Measurements from ENCODE around the gene PROK1.

Gene PROK1

DNA sequence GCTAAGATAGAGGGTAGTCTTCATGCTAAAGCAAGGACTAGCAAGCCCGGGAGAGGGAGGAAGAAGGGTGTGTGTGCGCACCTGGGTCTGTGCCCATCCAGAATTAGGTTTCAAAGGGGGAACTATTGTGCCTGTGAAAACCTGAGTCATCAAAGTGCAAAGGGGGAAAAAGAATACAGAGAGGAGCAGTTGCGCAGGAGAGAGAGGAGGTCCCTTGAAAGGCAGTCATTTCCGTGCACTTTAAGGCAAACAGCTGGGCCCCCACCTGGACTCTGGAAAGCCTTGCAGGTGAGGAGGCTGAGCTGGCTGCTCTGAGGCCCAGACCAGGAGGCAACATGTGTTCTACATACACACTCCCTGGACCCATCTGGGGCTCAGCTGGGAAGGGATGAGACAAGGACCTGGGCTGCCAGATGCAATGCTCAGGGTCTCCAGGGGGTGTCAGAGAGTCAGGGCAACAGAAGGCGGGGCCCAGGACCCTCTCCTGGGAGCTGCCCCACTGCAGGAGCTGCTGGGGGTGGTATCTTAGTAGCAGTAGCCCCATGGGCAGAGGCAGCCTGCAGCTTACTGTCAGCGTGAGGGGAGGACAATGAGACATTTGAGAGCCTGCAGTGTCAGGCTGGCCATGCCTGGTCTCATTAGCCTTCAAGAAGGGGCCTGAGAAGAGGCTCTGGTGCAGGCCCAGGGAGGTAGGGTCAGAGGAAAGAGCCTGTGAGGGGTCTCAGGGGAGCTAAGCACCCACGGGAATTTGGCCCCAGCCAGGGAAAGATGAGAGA lies 14.3 kb downstream of the PROK1 start:
- no peaks in the 10 kb centered on the region for H3K9me3 Mint-ChIP-seq
- no peak for DNase-seq (ENCODE audit: low spot score)
- no peaks in the 10 kb centered on the region for H3K4me1 Mint-ChIP-seq (ENCODE audit: low read depth)
- H3K4me3 Mint-ChIP-seq: no peak overlapping the region
- H3K27me3 Mint-ChIP-seq (ENCODE audit: low read depth): peaks cover 2% of the 10 kb centered on the region
- no peaks in the 10 kb centered on the region for H3K36me3 Mint-ChIP-seq (ENCODE audit: low read depth)
- no peak overlapping the region for H3K27ac Mint-ChIP-seq

DNA sequence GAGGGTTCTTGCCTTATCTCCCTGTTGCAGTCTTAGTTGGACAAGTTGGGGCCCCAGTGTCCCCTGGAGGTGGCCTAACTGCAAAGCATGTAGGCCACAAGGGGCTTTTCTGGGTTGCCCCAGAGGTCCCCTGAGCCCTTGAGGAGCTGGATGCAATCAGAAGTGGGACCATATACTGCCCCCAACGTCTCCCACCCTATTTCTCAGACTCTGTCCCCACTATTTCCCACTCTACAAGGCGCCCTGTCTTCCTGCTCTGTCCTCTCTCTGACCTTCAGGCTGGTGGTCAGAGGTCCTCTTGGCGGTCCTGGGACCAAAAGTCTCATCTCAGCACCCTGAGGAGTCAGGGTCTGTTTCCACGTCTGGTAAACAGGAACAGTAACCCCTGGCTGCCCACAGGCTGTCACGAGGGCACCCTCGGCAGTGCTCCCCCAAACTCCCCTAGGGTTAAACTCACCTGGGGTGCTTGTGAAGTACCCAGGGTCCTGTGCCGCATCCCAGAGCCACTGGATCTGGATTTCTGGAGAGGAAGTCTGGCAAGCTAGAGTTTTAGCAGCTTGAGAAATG lies 14.9 kb downstream of the PROK1 start:
- no peak overlapping the region for H3K27ac Mint-ChIP-seq
- H3K9me3 Mint-ChIP-seq: no peaks in the 10 kb centered on the region
- H3K36me3 Mint-ChIP-seq (ENCODE audit: low read depth): no peaks in the 10 kb centered on the region
- peaks cover 2% of the 10 kb centered on the region for H3K27me3 Mint-ChIP-seq (ENCODE audit: low read depth)
- DNase-seq (ENCODE audit: low spot score): no peak
- no peak overlapping the region for H3K4me3 Mint-ChIP-seq
- H3K4me1 Mint-ChIP-seq (ENCODE audit: low read depth): no peaks in the 10 kb centered on the region

DNA sequence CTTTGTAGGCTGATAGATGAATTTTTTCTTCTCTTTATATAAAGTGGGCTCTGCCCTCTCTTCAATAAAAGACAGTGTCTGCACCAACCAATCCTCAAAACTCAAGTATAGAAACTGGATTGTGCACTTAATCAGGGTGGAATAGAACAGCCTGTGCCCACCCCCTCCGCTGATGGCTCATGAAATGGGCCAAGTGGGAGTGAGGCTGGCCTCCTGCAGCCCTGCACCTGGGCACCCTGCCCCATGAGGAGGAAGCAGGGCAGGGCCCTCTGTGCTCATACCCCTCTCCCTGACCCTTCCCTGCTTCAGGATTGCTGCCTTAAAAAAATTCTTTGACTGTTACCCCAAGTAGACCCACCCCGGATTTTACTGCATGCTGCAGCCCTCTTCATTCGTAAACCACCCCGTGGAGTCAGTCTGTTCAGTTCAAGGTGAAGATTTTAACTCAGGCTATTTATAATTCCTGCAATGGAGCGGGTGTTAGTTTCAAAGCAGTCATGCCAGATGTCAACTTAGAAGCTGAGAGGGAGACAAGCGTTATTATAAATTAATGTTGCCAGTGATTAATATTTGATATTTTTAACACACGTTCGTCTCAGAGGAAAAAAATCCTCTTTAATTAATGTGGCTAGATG lies 15.8 kb downstream of the PROK1 start:
- no peak overlapping the region for H3K27ac Mint-ChIP-seq
- no peak overlapping the region for H3K4me3 Mint-ChIP-seq
- H3K4me1 Mint-ChIP-seq (ENCODE audit: low read depth): no peaks in the 10 kb centered on the region
- no peaks in the 10 kb centered on the region for H3K9me3 Mint-ChIP-seq
- no peaks in the 10 kb centered on the region for H3K36me3 Mint-ChIP-seq (ENCODE audit: low read depth)
- H3K27me3 Mint-ChIP-seq (ENCODE audit: low read depth): peaks cover 2% of the 10 kb centered on the region
- DNase-seq (ENCODE audit: low spot score): no peak

DNA sequence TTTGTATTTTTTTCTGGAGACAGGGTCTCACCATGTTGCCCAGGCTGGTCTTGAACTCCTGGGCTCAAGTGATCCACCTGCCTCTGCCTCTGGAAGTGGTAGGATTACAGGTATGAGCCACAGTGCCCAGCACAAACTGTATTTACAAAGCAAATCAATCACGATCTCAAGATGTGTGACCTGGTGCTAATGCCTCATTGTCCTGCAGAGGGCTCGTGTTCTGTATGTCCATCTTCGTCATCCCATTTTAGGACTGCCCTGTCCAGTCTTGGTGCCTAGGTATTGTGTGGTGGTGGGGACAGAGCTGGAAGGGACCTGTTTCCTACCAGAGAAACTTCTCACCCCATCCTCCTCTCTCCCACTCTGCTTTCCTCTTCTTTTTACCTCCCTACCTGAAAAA lies 20.2 kb downstream of the PROK1 start:
- Mint-ChIP-seq H3K27ac (no peak overlapping the region), H3K36me3 (ENCODE audit: low read depth) (no peaks in the 10 kb centered on the region), H3K9me3 (no peaks in the 10 kb centered on the region), H3K4me3 (no peak overlapping the region), H3K4me1 (ENCODE audit: low read depth) (no peaks in the 10 kb centered on the region), H3K27me3 (ENCODE audit: low read depth) (peaks cover 4% of the 10 kb centered on the region)
- DNase-seq (ENCODE audit: low spot score): no peak

DNA sequence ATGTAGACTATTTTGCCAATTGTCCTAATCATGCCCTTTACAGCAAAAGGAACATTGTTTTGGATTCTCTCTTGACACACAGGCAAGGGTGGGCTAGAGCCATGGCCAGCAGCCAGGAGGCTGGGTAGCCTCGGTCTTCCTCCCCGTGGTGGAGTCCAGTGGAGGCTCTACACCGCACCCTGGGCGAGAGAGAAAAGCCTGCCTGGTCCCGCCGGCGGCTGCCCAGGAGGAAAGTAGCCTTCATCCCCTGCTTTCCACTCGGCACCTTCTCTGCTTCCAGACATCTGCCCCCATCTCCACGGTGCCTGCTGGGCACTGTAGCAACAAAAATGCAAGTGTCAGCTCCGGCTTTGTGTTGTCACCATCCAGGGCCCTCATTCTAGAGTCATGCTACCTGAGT lies 21.6 kb downstream of the PROK1 start:
- peaks cover 8% of the 10 kb centered on the region for H3K27me3 Mint-ChIP-seq (ENCODE audit: low read depth)
- H3K9me3 Mint-ChIP-seq: no peaks in the 10 kb centered on the region
- no peak for DNase-seq (ENCODE audit: low spot score)
- no peak overlapping the region for H3K4me3 Mint-ChIP-seq
- H3K4me1 Mint-ChIP-seq (ENCODE audit: low read depth): no peaks in the 10 kb centered on the region
- no peaks in the 10 kb centered on the region for H3K36me3 Mint-ChIP-seq (ENCODE audit: low read depth)
- H3K27ac Mint-ChIP-seq: no peak overlapping the region

GRCh38 chr1:110474444-110474843 lies 23.5 kb downstream of the PROK1 start:
- H3K4me1 Mint-ChIP-seq (ENCODE audit: low read depth): no peaks in the 10 kb centered on the region
- no peaks in the 10 kb centered on the region for H3K36me3 Mint-ChIP-seq (ENCODE audit: low read depth)
- H3K27me3 Mint-ChIP-seq (ENCODE audit: low read depth): peaks cover 8% of the 10 kb centered on the region
- no peak for DNase-seq (ENCODE audit: low spot score)
- no peak overlapping the region for H3K4me3 Mint-ChIP-seq
- H3K27ac Mint-ChIP-seq: no peak overlapping the region
- no peaks in the 10 kb centered on the region for H3K9me3 Mint-ChIP-seq

GRCh38 chr1:110475362-110476027 lies 24.5 kb downstream of the PROK1 start:
- Mint-ChIP-seq H3K4me3 (no peak overlapping the region), H3K4me1 (ENCODE audit: low read depth) (no peaks in the 10 kb centered on the region), H3K9me3 (no peaks in the 10 kb centered on the region), H3K27me3 (ENCODE audit: low read depth) (peaks cover 6% of the 10 kb centered on the region), H3K27ac (no peak overlapping the region), H3K36me3 (ENCODE audit: low read depth) (no peaks in the 10 kb centered on the region)
- DNase-seq (ENCODE audit: low spot score): no peak

GRCh38 chr1:110476028-110476765 lies 25.2 kb downstream of the PROK1 start:
- no peak overlapping the region for H3K4me3 Mint-ChIP-seq
- H3K27ac Mint-ChIP-seq: no peak overlapping the region
- DNase-seq (ENCODE audit: low spot score): no peak

DNA sequence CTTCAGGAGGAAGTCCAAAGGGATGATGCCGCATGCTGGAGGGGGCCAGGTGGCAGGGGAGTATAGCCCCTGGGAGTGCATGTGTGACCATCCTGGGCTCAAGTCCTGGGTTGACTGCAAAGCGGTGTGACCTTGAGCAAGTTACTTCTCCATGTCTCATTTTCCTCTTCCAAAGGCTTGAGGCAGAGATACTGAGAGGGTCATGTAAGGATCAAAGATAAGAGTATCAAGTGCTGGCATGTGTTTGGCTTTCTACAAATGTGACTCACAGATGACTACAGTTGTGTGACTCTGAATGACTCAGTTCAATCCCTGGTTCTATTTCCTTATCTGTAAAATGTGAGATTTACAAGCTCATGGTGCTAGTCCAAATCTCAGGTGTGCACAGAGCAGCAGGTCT lies 26.1 kb downstream of the PROK1 start:
- no peaks in the 10 kb centered on the region for H3K9me3 Mint-ChIP-seq
- peaks cover 10% of the 10 kb centered on the region for H3K27me3 Mint-ChIP-seq (ENCODE audit: low read depth)
- H3K36me3 Mint-ChIP-seq (ENCODE audit: low read depth): no peaks in the 10 kb centered on the region
- H3K4me3 Mint-ChIP-seq: no peak overlapping the region
- DNase-seq (ENCODE audit: low spot score): no peak
- H3K4me1 Mint-ChIP-seq (ENCODE audit: low read depth): no peaks in the 10 kb centered on the region
- H3K27ac Mint-ChIP-seq: no peak overlapping the region

More at GRCh38 chr1:110476028-110476765, 25.2 kb downstream of the PROK1 start:
- Mint-ChIP-seq H3K36me3 (ENCODE audit: low read depth) (no peaks in the 10 kb centered on the region), H3K9me3 (no peaks in the 10 kb centered on the region), H3K27me3 (ENCODE audit: low read depth) (peaks cover 6% of the 10 kb centered on the region), H3K4me1 (ENCODE audit: low read depth) (no peaks in the 10 kb centered on the region)

GRCh38 chr1:110477445-110477957 lies 26.6 kb downstream of the PROK1 start:
- Mint-ChIP-seq H3K36me3 (ENCODE audit: low read depth) (no peaks in the 10 kb centered on the region), H3K4me3 (no peak overlapping the region), H3K27ac (no peak overlapping the region), H3K4me1 (ENCODE audit: low read depth) (no peaks in the 10 kb centered on the region), H3K27me3 (ENCODE audit: low read depth) (peaks cover 15% of the 10 kb centered on the region), H3K9me3 (no peaks in the 10 kb centered on the region)
- no peak for DNase-seq (ENCODE audit: low spot score)

- H3K9me3 Mint-ChIP-seq: no peaks in the 10 kb centered on the region
- H3K4me1 Mint-ChIP-seq (ENCODE audit: low read depth): no peaks in the 10 kb centered on the region
- no peak overlapping the region for H3K27ac Mint-ChIP-seq
- no peak overlapping the region for H3K4me3 Mint-ChIP-seq
- no peaks in the 10 kb centered on the region for H3K36me3 Mint-ChIP-seq (ENCODE audit: low read depth)
- H3K27me3 Mint-ChIP-seq (ENCODE audit: low read depth): peaks cover 17% of the 10 kb centered on the region
- DNase-seq (ENCODE audit: low spot score): no peak
These were observed 27.2 kb downstream of the PROK1 start for GRCh38 chr1:110477967-110478640.

DNA sequence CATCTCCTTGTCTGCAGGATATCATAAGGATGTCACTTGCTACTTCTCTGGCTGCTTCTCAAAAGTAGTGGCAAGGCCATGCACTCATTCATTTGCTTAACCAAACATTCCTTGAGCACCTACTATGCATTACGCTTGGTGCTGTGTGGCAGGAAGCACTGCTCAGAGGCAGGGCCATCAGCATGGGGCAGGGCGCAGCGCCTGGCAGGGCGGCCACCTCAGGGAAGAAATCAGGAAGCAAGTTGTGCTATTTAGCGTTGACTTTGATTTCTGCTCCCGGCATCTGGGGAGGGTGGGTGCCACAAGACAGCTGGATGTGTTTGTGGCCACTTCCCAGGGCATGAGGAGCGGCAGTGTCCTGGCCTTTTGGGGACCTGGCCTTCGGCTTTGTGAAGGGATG lies 27.9 kb downstream of the PROK1 start:
- Mint-ChIP-seq H3K4me1 (ENCODE audit: low read depth) (no peaks in the 10 kb centered on the region), H3K9me3 (no peaks in the 10 kb centered on the region), H3K27ac (no peak overlapping the region), H3K27me3 (ENCODE audit: low read depth) (peaks cover 18% of the 10 kb centered on the region), H3K4me3 (no peak overlapping the region), H3K36me3 (ENCODE audit: low read depth) (no peaks in the 10 kb centered on the region)
- DNase-seq (ENCODE audit: low spot score): no peak
